Hypothalamus (tissue), 51 donors: ENCODE measurements around the gene JMJD7.

Experiments used
- DNase-seq, 51 donors: peaks; one replicate each; lab custom pipeline; 2025; lab: John Stamatoyannopoulos, UW

Gene JMJD7

DNA sequence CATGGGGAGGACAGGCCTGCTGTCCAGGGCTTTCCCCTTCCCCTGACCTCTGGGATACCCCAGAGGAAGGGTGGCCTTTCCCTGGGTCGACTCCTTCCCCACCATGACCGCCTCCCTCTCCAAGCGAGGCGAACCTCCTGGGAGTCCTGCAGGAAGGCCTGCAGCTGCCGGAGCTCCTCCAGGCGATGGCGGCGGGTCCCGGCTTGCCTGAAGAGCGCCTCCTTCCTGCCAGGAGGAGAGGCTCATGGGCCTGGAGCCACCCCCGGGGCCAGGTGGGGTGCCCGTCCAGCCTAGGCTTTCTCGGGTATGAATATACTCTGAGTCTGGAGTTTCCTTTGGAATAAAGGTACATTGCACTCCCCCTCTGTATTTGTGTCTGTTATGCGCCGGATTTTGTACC is 30.9 kb downstream of the JMJD7 start:
- no peak for DNase-seq

DNA sequence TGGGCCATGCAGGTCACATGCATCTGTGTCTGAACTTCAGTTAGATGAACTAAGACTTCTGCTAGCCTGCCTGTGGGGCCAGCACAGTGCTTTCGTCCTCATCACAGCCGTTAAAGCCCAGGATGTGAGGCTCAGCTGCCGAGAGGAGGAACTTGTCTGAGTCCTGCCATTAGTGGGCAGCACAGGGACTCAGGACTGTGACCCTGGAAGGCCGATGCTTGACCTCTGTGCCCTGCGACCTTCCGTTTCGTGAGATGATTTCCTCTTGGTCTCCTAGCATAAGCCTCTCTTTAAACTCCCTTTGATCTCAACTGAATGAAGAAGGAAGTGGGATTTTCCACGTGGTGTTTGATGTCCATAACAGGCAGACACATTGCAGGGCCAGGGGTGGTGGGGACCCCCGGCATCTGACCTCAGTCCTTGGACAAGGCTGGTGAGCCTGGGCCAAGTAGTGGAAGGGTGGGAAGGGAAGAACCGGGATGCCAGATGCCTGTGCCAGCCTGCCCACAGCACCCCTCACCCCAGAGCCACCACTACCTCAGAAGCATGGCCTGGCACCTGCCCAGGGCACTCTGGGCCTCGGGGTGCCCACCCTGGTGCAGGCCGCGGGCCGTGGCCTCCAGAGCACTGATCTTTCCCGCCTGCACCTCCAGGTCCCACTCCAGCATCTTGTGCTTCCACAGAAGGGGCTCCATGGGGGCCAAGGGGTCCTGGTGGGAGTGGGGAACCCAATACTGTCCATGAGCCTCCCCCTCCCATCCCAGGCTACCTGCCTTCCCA is 32.3 kb downstream of the JMJD7 start:
- no peak for DNase-seq

DNA sequence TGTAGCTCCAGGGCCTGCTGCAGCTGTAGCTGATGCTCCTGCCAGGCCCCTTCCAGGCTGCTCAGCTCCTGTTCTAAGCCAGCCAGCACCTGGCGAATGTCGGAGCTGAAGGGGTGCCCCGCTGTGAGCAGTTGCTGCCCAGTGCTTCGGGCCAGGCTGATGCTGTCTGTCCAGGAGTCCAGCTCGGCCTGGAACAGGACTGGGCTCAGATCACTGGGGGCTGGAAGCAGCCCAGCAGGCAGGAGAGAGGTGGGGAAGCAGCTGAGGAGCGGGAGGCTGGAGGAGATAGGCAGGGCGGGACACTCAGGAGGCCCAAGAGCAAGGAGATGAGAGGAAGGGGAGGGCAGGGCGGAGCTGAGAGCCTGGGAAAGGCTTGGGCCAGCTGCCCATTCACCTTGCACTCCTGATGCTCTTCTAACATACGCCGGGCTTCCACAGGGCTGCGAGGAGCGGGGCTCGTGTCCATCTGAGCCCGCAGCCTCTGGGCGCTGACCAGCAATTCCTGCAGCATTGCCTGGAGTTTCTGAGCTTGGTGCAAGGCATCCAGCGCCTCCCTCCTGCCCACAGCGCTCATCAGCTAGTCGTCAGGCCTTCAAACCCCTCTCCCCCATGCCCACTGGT is 34.0 kb downstream of the JMJD7 start:
- DNase-seq, result no peak

DNA sequence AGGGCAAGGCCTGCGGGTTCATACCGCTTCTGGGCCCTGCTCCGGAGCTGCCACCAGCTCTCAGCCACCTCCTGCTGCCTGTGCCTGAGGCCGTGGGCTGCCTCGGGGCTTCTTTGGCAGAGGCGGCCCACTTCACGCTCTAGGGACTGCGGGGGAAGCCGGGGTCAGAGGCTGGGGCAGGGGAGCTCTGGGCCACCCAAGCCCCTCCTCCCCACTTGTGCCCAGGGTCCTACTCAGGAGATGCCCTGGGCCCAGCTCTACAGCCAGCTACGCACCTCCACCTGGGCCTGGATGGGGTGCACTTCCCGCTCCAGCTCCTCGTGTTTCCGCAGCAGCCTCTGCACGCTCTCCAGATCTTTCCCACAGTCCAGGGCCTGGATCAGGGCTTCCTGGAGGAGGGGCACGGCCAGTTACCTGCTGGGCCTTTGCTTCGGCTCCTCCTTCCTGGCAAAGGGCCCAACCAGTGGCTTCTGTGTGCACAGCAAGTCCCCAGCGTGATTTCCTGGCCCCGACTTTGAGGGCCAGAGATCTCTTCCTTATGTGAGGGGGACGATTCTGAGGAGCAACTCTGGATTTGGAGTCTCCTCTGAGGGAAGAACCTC is 34.7 kb downstream of the JMJD7 start:
- DNase-seq, result no peak

DNA sequence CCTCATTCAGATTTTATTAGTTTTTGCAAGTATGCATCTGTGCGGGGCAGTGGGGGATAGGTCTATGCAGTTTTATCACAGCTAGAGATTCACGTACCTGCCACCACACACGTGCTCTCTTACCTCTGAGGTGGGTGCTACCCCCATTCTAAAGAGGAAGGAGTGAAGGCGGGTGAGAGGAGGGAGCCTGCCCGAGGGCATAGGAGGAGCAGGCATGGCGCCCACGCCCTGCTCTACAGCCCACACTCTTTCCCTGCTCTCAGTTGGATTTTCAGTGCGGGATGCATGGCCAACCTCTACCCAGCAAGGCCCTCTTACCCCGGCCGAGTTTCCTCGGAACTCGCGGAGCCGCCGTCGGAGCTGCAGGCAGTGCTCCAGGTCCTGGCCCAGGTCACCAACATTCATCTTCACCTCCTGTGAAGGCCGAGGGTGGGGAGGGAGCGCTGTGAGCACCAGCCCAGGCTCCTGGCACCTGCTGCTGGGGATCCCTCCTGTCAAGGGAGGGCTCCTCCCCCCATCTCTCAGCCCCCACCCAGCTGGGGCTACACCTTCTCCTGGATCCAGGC is 37.7 kb downstream of the JMJD7 start:
- DNase-seq, result no peak

DNA sequence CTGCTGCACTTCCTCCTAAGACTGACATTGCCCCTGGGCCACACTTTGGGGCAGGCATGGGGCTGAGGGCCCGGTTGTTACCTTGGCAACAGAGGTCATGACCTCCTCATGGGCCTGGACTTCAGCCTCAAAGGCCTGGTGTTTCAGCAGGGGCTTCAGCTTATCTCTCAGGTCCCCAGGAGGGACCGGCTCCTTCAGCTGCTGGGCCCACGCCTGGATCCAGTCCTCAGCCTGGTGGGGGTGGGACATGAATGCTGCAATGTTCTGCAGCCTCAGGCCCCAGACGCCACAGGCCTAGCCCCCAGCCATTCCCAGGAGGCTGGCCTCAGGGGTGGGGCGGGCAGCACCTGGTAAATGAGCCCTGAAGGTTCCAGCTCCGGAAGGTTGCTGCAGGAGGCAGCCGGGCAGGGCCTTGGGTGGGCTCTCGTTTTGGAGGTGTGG is 38.4 kb downstream of the JMJD7 start:
- no peak for DNase-seq

DNA sequence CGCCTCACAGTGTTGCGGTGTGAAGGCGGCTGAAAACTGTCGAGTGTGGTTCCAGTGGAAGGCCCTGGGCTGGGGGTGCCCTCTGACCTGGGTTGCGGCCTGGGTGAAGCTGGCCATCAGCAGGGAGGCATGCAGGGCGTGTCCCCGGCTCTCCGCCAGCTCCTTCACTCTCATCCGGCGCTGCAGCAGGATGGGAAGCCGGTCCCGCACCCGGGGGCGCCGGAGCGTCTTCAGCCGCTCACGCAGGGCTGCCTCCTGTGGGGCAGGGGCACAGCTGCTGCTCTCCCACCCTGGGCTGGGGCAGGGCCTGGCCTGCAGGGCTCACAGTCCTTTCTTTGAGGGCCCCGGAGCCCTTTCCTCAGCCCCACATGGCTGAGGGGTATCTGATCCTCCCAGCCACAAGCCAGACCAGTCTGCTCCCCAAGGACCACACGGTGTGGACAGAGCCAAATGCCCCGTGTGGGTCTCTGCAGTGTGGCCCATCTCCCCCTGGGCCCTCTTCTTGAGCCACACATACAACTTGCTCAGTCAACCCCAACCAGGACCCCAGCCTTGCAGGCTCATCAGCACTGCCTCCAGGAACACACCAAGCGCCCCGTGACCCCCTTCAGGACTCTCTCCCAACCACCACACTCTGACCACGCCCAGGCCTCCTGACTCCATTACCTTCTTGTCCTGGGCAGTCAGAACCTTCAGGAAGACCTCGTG is 39.1 kb downstream of the JMJD7 start:
- no peak for DNase-seq

DNA sequence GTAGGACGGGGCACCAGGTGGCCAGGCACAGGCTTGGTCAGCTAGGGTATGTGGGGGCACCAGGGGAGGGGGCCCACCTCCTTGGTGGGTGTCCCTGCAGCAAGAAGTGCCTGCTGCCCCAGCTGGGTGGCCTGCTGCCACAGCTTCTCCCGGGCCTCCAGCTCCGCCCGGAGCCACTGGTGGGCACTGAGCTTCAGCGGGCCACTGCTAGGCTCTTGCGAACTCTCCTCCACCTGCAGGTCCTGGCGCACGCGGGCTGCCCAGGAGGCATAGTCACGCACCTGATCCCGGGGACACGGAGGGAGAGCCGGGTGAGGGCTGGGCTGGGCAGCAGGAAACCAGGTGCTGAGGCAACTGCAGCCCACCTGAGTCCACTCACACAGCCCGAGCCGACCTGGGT is 40.4 kb downstream of the JMJD7 start:
- no peak for DNase-seq

DNA sequence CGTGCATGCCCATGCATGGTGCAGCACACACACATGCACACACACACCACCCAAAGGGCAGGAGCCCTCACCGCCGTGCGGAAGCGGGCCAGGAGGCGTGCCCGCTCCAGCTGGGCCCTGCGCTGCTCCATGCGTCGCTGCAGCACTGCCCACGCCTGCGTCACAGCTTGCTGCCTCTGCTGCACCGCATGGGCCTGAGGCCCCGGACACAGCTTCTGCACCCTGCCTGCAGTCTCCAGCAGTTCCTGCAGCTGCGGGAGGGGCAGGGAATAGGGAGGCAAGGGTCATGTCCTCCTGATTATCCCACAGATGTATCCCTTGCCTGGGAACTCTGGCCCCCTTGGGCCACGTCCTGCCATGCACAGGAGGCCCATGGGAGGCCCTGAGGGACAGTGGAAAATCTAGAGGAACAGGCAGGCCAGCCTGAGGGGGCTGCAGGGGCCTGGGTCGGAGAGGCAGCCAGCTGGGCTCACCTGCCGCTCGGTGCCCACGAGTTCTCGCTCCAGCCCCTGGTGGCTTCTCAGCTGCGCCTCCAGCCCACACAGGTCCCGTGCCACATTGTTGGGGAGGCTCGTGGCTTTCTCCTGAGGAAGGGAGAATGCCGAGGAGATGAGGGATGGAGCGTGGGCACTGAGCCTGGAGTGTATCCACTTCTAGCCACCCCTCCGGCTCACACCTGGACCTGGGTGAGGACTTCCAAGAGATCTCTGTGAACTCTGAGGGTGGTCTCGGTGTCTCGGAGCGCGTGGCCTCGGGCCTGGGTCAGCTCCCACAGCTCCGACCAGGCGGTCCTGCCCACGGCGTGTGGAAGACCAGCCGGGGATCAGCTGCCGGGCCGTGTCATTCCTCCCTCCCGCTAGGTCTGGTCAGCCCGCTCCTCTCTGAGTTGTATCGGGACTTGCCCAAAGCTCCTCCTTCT is 42.1 kb downstream of the JMJD7 start:
- no peak for DNase-seq

DNA sequence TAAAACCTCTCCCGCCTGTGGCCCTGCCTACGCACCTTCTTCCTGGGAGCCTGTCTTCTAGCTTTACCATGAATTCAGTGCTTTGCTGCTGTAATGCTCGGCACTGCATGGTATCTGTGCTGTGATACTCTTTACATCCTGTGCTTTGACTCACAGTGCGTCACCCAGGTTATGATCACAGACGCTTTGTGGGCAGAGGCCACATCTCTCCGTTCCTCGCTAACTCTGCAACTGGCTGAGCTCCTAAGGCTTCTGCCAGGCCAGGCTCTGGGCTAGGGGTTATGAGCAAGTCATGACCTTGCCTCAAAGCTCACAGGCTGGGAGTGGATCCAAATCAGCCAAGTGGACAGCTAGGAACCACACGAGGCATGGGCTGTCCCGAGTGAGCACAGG is 42.8 kb downstream of the JMJD7 start:
- no peak for DNase-seq

DNA sequence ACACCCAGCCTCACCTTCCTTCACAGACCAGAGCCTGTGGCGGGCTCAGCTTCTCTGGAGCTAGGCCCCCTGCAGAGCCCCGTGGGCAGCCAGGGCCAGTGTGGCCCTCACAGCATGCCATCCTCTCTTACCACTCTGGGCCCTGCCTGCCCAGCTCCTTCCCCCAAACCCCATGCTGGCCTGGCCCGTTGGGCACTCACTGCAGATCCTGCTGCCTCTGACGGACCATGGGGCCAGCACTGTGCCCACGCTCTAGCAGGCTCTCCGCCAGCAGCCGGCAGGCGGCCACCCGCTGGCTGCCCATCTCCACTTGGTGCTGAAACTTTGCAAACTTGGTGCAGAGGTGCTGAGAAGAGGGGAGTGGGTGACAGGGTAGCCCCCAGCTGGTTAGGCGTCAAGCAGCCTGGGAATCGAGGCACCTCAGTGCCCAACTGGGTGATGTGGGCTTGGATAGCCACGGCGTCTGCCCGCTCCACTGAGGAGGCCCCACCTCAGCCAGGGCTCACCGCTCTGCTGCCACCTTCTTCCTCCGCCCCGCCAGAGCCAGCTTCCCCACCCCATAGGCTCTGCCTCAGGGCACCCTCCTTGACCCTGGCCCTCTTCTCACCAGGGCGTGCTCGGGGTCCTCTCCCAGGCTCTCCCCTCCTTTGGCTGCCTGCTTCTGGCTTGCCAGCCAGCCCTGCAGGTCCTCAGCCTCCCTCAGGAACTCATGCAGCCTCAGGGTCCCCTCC is 43.4 kb downstream of the JMJD7 start:
- no peak for DNase-seq

DNA sequence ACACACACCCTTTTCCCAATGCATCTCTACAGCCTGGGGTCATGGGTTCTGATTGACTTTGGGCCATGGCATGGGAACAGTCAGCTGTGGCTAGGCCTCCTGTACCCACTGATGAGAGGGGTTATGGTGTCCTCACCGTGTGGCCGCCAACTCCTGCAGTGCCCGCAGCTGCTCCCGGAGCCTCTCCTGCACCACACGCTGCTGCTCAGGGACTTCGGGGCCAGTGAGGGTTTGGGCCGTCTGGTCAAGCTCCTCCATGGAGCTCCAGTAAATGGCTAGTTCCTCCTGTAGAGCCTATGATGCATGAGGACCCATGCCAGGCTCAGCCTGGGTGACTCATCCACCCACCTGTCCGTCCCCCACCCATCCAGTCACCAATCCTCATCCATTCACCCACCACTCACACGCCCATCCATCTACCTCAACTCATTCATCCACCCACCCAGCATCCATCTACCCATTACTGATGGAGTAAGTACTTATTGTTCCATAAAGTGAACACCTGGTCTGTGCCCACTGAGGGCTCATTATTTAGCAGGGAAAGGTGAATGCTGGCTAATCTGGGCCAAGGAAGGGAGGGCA is 44.4 kb downstream of the JMJD7 start:
- peak in 1 of 51 donors; percentile 25 for DNase-seq

DNA sequence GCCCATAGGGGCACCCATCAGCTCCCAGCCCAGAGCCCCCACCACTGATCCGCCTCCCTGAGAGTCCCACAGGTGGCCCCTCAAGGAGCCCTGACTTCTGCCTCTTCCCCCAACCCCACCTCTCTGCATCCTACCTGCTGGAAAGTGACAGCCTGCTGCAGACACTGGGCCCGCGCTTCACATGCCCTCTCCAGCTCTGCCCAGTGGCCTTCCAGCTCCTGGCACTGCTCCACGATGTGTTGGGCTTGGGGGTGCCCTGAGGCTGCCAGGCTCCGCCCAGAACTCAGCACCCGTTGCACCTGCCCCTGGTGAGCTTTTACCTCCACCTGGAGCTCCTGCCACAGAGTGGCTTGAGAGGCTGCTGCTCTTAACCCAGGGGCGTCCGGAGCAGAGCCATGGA is 45.8 kb downstream of the JMJD7 start:
- no peak for DNase-seq

DNA sequence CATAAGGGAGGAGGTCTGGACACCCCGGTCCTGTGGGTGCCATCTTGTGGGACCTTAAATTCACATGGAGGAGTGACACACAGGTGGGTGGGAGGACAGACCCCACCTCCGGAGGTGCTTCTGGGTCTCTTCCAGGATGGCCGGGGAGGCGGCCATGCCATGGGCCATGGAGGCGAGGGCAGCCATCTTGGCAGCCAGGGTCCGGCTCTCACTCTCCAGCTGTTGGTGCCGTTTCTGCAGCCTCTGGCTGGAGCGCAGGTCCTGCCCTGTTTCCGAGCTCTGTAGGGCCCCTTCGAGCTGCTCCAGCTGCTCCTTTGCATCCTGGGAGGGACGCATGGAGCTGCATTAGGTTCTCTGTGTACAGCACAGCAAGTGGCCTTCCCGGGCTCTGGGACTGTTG is 46.8 kb downstream of the JMJD7 start:
- no peak for DNase-seq

DNA sequence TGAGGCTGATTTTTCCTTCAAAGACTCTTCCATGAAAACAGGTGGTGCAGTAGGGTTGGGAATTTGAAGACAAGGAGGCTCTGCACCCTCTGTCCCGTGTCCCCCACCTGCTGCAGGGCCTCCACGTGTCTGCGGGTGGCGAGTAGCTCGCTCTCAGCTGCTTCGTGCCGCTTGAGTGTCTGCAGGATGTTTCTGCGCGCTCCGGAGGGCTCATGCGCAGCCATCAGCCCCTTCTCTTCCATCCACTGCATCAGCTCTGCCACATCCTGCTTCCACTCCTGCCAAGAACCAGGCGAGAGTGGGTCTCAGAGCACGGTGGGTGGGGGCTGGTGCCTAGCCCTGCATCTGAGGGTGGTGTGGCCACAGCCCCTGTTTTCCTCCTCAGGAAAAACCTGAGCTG is 48.1 kb downstream of the JMJD7 start:
- DNase-seq, result no peak

DNA sequence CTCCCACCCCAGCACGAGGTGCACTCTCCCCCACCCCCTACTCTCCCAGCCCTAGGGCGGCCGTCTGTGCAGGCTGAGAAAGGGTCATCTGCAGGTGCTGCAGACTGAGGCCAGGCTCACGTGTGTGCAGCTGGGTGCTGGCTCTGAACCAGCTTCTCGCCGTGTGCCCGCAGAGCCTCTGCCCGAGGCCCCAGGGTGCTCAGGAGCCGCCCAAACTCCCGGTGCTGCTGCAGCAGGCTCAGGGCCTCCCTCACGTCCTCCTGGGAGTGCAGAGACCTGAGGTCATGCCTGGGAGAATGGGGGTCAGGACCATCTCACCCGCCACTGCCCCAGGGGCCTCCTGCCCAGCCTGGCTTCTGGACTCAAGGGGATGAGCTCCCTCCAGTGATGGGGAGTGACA is 48.8 kb downstream of the JMJD7 start:
- DNase-seq, result no peak

DNA sequence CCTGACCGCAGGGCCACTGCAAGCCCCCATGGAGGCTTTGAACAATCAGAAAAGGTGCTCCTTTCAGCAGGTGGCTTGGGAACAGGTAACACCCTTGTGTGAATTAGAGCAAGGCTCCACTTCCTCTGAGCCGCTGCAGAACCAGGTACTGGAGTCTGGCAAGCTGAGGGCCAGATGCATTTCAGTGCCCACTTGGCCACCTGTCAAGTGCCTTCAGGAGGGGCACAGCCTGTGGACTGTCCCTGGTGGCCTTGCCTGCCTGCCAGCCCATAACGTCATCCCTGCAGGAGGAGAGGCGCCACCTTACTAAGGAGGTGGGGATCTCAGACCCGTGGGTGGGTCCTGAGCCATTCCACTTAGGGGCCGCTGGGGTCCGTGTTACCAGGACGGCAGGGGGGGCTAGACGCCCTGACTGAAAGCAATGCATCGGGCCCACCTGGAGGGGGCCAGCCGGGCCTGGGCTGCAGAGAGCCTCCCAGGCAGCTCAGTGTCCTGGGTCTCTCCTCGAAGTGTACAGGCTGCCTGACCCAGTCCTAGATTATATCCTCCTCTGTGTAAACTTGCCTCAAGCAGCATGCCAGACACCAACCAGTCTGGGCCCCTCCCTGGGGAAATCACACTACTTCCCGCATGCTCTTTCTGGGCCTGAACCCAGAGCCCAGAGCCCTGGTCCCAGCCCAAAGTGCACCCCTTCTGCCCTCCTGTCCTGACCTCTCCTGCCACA is 49.9 kb downstream of the JMJD7 start:
- no peak for DNase-seq

DNA sequence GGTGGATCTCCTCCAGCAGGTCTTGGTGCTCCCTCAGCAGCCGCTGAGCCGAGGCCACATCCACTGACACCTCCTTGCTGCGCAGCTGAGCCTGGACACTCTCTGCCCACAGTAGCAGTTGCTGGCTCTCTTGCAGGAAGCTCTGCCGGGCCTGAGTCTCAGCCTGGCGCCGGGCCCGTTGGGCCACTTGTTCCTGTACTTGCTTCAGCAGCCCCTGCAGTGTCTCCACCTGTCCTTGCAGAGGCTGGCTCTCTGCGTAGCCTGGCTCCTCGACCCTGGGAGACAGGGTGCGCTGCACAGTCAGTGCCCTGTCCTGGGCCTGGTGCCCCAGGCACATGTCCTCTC is 50.4 kb downstream of the JMJD7 start:
- peak in 3 of 51 donors; percentile 3 to 7 (median 5) for DNase-seq
